NT2/D1 (cell line): ENCODE measurements around the gene MAP4K2.

Experiments used
- SUZ12 ChIP-seq: IDR thresholded peaks from 2 replicates; pipeline ENCODE4 v1.6.1; 2011; ENCODE audit not compliant: insufficient read length, insufficient read depth; ENCODE audit errors: extremely low read depth
- YY1 ChIP-seq: IDR thresholded peaks from 2 replicates; pipeline ENCODE4 v1.6.1; 2011; ENCODE audit not compliant: insufficient read length, insufficient read depth
- ZNF274 ChIP-seq: IDR thresholded peaks from 2 replicates; pipeline ENCODE4 v1.6.1; 2011; ENCODE audit warnings: mild to moderate bottlenecking, low read depth, low read length

GRCh38 chr11:64790205-64791095 lies 12.6 kb downstream of the MAP4K2 start:
- TF ChIP-seq ZNF274 (no peak), SUZ12 (no peak), YY1 (no peak)
